Measurements from ENCODE around the gene RGS2.

The RGS2 gene

DNA sequence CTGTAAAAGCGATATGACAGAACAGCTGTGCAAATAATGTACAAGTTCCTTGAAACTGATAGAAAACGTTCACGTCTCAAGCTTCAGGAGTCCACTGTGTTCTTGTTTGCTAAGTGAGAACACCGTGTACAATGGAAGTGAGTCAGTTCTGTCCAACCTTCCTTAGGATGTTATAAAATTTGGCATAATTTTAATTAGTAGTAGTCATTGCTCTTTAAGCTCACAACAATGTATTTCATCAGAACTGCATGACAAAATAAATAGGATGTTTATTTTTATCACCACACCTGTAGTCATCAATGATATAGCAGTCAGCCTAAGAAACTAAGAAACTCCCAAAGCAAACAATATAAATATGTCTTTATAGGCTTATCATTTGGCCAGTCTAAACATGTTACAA lies 53.0 kb downstream of the RGS2 start:
- Histone ChIP-seq H3K9ac (ENCODE audit: low read depth, low read length) (no peak overlapping the region), H3K36me3 (ENCODE audit: insufficient read depth, low read length) (no peaks in the 10 kb centered on the region), H3K4me1 (ENCODE audit: insufficient read depth, low read length) (peaks cover 6% of the 10 kb centered on the region), H3K9me3 (ENCODE audit: control insufficient read depth, insufficient read depth, low read length) (no peaks in the 10 kb centered on the region)
